ENCODE results near the gene PABPN1L.

GRCh38 chr16:88881007-88881615 is 14.7 kb upstream of the PABPN1L start:
- TF ChIP-seq, protein P1, sequence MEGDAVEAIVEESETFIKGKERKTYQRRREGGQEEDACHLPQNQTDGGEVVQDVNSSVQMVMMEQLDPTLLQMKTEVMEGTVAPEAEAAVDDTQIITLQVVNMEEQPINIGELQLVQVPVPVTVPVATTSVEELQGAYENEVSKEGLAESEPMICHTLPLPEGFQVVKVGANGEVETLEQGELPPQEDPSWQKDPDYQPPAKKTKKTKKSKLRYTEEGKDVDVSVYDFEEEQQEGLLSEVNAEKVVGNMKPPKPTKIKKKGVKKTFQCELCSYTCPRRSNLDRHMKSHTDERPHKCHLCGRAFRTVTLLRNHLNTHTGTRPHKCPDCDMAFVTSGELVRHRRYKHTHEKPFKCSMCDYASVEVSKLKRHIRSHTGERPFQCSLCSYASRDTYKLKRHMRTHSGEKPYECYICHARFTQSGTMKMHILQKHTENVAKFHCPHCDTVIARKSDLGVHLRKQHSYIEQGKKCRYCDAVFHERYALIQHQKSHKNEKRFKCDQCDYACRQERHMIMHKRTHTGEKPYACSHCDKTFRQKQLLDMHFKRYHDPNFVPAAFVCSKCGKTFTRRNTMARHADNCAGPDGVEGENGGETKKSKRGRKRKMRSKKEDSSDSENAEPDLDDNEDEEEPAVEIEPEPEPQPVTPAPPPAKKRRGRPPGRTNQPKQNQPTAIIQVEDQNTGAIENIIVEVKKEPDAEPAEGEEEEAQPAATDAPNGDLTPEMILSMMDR (IDR thresholded peaks at IDR 0.05): no peak
- TF ChIP-seq POLR2AphosphoS5 (IDR thresholded peaks at IDR 0.05) (no peak), EP300 (IDR thresholded peaks at IDR 0.05) (no peak), POLR2A (IDR thresholded peaks at IDR 0.05) (no peak)

All from sigmoid colon (tissue), 4 donors.